GM21825 (cell line): ENCODE measurements around the gene WIZ.

ENCODE experiments used
- ATAC-seq: cut with Tn5 transposase; IDR thresholded peaks from one replicate; pipeline ENCODE4 v1.9.1; 2021; ENCODE audit warnings: mild to moderate bottlenecking, moderate library complexity; ENCODE audit not compliant: unreplicated experiment

The WIZ gene

GRCh38 chr19:15445227-15445605 lies 4.5 kb downstream of the WIZ start:
- no peak for ATAC-seq

DNA sequence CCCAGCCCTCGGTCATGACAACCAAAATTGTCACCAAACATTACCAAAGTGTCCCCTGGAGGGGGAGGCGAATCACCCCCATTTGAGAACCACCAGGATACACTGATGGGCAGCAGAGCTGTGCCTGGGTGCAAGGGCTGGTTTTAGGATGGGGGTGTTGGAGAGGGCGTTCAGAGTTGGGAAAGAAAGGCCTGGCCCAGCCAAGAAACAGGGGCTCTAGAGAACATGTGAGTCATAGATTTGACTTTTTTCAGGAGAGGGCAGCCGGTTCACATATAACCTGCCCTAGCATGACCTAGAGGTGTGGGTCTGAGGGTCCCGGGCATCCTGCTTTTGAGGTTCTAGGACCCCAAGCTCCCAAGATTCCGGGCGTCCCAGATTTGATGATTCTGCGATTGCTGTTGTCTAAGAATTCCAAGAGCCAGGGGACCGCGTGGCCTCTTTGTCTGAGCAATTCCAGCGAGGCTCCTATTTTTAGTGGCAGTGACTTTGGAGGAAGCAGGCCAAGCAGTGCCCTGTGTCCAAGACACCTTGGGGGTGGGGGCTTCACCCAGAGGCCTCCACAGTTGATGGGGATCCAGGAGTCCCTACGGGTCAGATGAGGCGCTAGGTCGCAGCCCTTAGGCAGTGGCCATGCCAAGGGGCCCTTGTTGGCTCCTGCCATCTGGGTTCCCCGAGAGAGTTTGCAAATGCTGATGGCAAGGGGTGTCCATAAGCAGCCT lies 5.1 kb downstream of the WIZ start:
- ATAC-seq: no peak

DNA sequence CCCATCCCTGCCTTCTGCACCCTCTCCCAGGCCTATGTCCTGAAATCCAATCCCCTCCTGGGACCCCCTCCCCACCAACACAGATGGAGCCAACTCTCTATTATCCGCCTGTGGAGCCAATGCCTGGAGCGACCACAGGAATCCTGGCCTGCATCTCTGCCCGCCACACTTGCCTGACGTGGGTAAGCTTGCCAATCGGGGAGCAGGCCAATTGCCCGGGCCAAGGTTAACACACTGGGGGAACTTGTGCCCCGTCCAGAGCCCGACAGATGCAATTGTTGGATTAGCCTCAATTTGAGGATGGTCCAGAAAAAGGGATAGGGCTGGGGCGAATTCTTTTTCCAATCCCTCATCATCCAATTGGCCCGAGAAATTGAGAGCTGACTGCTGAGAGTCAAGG lies 5.9 kb downstream of the WIZ start:
- ATAC-seq: no peak

GRCh38 chr19:15443325-15443724 lies 6.4 kb downstream of the WIZ start:
- ATAC-seq: no peak

DNA sequence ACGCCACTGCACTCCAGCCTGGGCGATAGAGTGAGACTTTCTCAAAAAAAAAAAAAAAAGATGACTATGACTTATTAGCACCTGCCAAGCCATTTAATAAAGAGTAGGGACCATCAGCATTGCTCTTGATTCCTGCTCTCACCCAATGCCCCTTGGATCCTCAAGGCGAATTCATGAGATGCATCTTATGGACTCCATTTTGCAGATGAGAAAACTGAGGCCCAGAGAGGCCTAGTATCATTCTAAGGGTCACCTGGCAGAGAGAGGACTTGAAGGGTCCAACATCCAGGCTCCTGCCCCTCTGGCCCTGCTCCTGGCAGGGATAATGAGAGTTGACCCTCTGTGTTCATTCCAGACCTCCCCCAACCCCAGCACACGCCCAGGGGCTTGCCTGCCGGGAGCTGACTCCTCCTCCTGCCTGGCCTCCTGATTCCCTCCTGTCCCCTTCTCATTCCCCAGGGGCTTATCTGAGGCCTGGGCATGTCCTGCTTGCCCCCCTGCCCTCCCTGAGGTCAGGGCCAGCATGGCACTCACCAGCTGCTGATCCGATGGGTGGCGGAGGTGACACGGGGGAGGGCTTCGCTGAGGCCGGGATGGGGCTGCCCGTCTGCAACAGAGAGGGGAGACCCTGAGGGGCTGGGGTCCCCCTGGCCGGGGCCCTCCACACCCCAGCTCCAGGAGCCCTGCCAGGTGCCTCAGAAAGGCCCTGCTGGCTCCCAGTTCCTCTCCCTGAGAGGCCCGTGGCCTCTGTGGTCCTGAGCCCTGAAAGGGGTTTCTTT lies 7.4 kb downstream of the WIZ start:
- no peak for ATAC-seq

DNA sequence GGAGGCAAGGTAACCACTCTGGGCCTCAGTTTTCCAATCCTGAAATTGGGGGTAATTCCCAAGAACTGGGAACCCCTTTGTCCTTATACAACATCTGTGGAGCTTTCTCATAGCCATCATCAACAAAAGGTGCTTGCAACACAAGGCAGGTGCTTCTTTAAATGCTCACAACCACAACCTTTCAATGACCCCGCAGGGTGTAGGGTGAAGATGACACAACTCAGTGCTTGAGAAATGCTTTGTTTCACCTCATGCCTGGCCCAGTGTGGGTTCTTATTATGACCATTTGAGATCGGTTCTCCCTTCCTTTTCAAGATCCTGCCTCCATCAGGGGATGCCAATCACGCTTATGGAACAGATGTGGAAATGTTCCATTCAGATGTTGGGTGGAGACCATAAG lies 8.4 kb downstream of the WIZ start:
- no peak for ATAC-seq

GRCh38 chr19:15439821-15440641 lies 9.7 kb downstream of the WIZ start:
- ATAC-seq: no peak

DNA sequence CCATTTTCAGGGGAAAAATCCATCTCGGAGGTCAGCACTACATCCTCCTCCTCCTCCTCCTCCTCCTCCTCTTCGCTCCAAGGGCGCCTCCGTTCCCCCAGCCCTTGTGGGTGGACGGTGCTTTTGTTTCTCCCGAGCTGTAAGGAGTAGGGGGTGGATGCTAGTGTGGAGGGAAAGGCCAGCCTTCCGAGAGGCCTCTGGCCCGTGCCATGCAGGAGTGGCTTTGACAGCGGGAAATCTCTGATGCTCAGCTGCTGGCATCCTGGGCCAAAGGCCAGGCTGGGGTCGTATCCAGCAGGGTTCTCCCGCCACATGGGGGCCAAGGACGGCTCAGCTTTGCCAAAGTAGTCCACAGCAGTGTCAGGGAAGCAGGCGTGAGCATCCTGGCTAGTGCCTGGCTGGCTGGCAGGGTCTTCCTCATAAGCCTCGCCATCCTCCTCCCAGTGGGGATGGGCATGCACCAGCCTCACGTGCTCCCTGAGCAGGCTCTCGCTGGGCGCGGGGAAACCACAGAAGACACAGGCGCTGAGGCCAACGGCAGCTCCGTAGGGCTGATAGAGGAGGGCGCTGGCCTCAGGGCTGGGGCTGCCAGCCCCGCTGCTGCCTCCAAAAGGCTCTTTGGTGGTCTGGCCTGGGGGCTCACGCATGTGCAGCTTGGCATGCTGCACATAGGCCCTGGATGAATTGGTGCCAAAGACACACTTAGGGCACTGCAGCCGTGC lies 10.5 kb downstream of the WIZ start:
- ATAC-seq: no peak

DNA sequence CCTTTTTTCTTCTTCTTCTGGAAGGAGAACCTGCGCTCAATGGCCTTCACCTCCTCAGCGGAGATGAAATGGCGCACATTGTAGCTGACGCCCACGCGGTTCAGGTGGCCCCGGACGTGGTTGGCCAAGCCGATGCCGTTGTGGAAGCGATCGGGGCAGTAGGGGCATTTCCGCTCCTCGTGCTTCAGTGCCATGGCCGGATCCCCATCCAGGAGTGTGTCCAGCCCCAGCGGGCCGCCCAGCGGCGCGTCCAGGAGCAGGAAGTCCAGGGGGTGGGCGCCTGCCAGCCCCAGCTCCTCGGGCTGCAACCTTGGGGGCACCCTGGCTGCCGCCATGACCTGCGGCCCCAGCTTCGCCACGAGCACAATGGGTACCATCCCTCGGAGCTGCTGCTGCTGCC lies 11.2 kb downstream of the WIZ start:
- ATAC-seq: no peak

GRCh38 chr19:15438124-15438496 lies 11.6 kb downstream of the WIZ start:
- no peak for ATAC-seq

- ATAC-seq: no peak
Measured at GRCh38 chr19:15437355-15438123, 12.2 kb downstream of the WIZ start.

- ATAC-seq: no peak
Measured at GRCh38 chr19:15436826-15437110, 13.0 kb downstream of the WIZ start.

DNA sequence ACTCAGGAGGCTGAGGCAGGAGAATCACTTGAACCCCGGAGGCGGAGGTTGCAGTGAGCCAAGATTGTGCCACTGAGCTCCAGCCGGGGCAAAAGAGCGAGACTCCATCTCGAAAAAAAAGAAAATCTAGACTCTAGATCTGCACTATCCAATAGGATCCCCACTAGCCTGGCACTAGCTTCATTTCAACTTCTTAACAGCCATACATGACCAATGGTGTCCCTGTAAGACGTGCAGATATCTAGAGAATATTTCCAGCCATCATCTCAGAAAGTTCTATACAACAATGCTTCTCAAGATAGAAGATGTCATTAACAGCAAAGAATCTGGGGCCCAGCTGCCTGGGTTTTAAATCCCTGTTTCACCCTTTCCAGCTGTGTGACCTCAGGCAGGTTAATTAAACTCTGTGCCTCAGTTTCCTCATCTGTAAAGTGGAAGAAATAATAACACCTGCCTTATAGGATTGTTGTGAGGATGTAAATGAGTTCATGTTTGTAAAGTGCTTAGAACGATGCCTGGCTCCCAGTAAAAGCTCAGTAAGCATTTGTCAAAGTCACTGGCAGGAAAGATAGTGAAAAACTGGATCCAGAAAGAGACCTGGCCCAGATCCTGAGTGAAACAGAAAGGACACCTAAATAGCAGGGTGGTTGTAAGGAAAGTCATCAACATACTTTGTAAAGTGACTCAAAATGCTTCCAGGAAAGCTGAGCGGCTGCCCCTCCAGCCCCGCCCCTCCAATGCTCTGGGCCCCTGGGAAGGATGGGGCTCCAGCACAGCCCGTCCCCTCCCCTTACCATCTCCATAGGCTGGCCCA lies 13.5 kb downstream of the WIZ start:
- no peak for ATAC-seq

GRCh38 chr19:15433519-15434069 lies 16.2 kb downstream of the WIZ start:
- no peak for ATAC-seq

GRCh38 chr19:15432629-15433518 lies 16.9 kb downstream of the WIZ start:
- peak; percentile 50 for ATAC-seq

DNA sequence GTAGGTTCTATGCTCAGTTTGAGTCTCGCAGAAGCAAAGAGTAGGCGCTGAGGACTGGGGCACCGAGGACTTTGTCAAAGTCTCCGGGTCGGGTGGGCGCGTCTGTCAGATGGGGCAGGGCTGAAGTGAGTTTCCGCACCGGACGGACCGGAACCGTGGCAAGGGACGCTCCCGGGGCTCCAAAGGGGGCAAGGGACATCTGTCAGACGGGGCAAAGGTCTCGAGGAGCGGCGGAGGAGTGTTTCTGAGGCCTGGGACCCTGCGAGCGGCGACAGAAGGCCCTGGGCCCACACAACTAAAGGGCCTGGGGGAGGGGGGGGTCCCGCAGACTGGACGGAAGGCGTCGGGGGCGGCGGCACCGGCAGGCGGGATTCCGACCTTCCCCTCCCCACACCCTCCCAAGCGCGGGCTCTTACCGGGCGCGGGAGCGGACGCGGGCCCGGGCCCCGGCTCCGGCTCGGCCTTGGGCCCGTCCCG lies 17.7 kb downstream of the WIZ start:
- peak; percentile 19 for ATAC-seq

DNA sequence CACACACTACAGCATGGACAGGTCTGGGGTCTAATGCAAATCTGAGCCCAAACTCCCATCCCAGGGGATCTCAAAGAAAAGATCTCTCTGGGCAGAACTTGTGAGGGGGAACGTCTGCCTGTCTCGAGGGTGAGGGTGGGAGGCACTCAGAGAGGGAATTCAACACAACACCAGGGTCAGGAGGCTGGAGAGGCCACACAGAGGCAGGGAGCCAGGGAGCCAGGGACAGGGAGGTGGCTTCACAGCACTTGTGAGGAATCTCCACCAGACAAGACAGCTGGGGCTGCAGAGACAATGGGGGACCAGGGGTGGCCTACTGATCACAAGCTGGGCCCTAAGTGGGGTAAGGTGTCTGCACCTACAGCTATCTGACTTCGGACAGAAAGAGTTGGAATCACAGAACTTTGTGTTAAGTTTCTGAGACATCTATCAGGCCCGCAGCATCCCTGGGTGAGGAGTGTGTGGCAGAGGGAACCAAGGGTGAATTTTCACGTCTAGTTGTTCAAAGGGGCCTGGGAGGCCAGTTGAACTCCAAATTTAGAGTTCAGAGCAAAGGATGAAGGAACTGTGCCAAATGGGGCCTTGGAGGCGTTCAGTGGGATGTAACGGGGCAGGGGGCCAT lies 18.2 kb downstream of the WIZ start:
- no peak for ATAC-seq
